Ishikawa (cell line): ENCODE measurements around the gene IGSF23.
A peak's percentile ranks its signal among the peaks of the same experiment; 100 is the strongest.

Source experiments
- CEBPB ChIP-seq: IDR thresholded peaks from 2 replicates; pipeline ENCODE4 v1.6.1; 2012
- CREB1 ChIP-seq: IDR thresholded peaks from 2 replicates; pipeline ENCODE4 v1.6.1; 2012; ENCODE audit warnings: low read depth
- EGR1 ChIP-seq: IDR thresholded peaks from 2 replicates; pipeline ENCODE4 v1.6.1; 2012
- EP300 ChIP-seq: IDR thresholded peaks from 2 replicates; pipeline ENCODE4 v1.6.1; 2012; ENCODE audit warnings: borderline replicate concordance
- FOXM1 ChIP-seq: IDR thresholded peaks from 2 replicates; pipeline ENCODE4 v1.6.1; 2012; ENCODE audit warnings: low read depth, borderline replicate concordance
- NFIC ChIP-seq: IDR thresholded peaks from 2 replicates; pipeline ENCODE4 v1.6.1; 2012
- RAD21 ChIP-seq: IDR thresholded peaks from 2 replicates; pipeline ENCODE4 v1.6.1; 2012; ENCODE audit warnings: low read depth
- REST ChIP-seq: IDR thresholded peaks from 2 replicates; pipeline ENCODE4 v1.6.1; 2012; ENCODE audit warnings: low read depth, mild to moderate bottlenecking
- TAF1 ChIP-seq: IDR thresholded peaks from 2 replicates; pipeline ENCODE4 v1.6.1; 2012; ENCODE audit warnings: low read depth, mild to moderate bottlenecking
- TCF12 ChIP-seq: IDR thresholded peaks from 2 replicates; pipeline ENCODE4 v1.6.1; 2012; ENCODE audit warnings: low read depth
- TEAD4 ChIP-seq: IDR thresholded peaks from 2 replicates; pipeline ENCODE4 v1.6.1; 2012
- YY1 ChIP-seq: IDR thresholded peaks from 2 replicates; pipeline ENCODE4 v1.6.1; 2012; ENCODE audit warnings: low read depth
- ZBTB7A ChIP-seq: IDR thresholded peaks from 2 replicates; pipeline ENCODE4 v1.6.1; 2012; ENCODE audit warnings: low read depth
- TF ChIP-seq, protein P1 (sequence below): IDR thresholded peaks from 2 replicates; pipeline ENCODE4 v1.6.1; 2012
- TF ChIP-seq, protein P2 (sequence below): IDR thresholded peaks from 2 replicates; pipeline ENCODE4 v1.6.1; 2012

IGSF23 gene

GRCh38 chr19:44607049-44607448, 6.3 kb upstream of the IGSF23 start:
- TF ChIP-seq ZBTB7A, result no peak
- TF ChIP-seq CREB1, result no peak
- TF ChIP-seq TEAD4, result no peak
- TF ChIP-seq TAF1, result no peak
- no peak for TF ChIP-seq EP300
- no peak for TF ChIP-seq FOXM1
- TF ChIP-seq, protein P1, sequence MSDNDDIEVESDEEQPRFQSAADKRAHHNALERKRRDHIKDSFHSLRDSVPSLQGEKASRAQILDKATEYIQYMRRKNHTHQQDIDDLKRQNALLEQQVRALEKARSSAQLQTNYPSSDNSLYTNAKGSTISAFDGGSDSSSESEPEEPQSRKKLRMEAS, result no peak
- TF ChIP-seq YY1, result no peak

DNA sequence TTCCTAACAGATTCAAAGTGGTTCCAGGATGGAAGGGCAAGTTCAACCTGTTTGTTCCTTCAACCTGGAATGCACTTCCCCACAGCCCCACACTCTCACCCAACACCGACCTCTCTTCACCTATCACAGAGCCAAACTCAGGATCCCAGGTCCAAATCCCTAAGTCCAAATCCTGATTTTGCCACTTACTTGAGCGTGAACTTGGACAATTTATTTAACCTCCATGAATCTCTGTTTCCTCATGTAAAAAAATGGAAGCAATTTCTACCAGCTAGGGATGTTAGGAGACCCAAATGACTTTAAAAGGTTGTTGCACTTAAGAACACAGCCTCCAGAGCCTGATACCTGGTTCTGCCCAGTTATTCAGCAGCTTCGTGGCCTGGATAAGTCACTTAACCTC, 5.4 kb upstream of the IGSF23 start:
- TF ChIP-seq REST (no peak), TAF1 (no peak), TEAD4 (no peak), FOXM1 (no peak), NFIC (no peak), RAD21 (no peak), EP300 (no peak), ZBTB7A (no peak), YY1 (no peak), EGR1 (no peak), CEBPB (no peak), TCF12 (no peak), CREB1 (no peak)
- TF ChIP-seq, protein P1, result no peak
- TF ChIP-seq, protein P2, sequence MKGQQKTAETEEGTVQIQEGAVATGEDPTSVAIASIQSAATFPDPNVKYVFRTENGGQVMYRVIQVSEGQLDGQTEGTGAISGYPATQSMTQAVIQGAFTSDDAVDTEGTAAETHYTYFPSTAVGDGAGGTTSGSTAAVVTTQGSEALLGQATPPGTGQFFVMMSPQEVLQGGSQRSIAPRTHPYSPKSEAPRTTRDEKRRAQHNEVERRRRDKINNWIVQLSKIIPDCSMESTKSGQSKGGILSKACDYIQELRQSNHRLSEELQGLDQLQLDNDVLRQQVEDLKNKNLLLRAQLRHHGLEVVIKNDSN, result no peak

GRCh38 chr19:44608391-44608821, 5.0 kb upstream of the IGSF23 start:
- TF ChIP-seq, protein P2, result no peak
- TF ChIP-seq NFIC, result peak; percentile 56; the same call in 1 of the 2 replicates

GRCh38 chr19:44609219-44609618, 4.1 kb upstream of the IGSF23 start:
- TF ChIP-seq REST (no peak), TEAD4 (no peak), RAD21 (no peak), TCF12 (no peak)

GRCh38 chr19:44611812-44612295, 1.5 kb upstream of the IGSF23 start:
- no peak for TF ChIP-seq YY1
- TF ChIP-seq CEBPB, result no peak
- no peak for TF ChIP-seq TAF1
- TF ChIP-seq EP300, result no peak
- TF ChIP-seq TCF12, result no peak
- TF ChIP-seq REST, result no peak
- no peak for TF ChIP-seq ZBTB7A
- TF ChIP-seq, protein P2, result no peak
- no peak for TF ChIP-seq FOXM1
